GM21367 (cell line): ENCODE measurements around the gene PDZD8.
"Not testable (repeated sequence)": the region's sequence is repeated elsewhere in the genome, so short reads cannot be mapped to it uniquely, and the experiment has no call there.

Experiments
- ATAC-seq: cut with Tn5 transposase; IDR thresholded peaks from one replicate; pipeline ENCODE4 v1.9.1; 2021; ENCODE audit not compliant: unreplicated experiment

The PDZD8 gene

GRCh38 chr10:117256910-117257309 lies 118.3 kb downstream of the PDZD8 start:
- ATAC-seq = no peak

- ATAC-seq = no peak
These were observed 119.3 kb downstream of the PDZD8 start for GRCh38 chr10:117255835-117256460.

- no peak for ATAC-seq
These were observed 120.2 kb downstream of the PDZD8 start for GRCh38 chr10:117254774-117255735.

GRCh38 chr10:117254338-117254737 lies 120.9 kb downstream of the PDZD8 start:
- no peak for ATAC-seq

GRCh38 chr10:117253908-117254307 lies 121.3 kb downstream of the PDZD8 start:
- ATAC-seq = no peak

- no peak for ATAC-seq
These were observed 124.8 kb downstream of the PDZD8 start for GRCh38 chr10:117250411-117250810.

GRCh38 chr10:117249493-117250093 lies 125.6 kb downstream of the PDZD8 start:
- ATAC-seq = no peak

- no peak for ATAC-seq
These were observed 126.3 kb downstream of the PDZD8 start for GRCh38 chr10:117248750-117249465.

GRCh38 chr10:117246997-117247671 lies 128.1 kb downstream of the PDZD8 start:
- no peak for ATAC-seq

GRCh38 chr10:117242463-117242832 lies 132.8 kb downstream of the PDZD8 start:
- ATAC-seq = no peak

- ATAC-seq = no peak
These were observed 133.4 kb downstream of the PDZD8 start for GRCh38 chr10:117241541-117242462.

- no peak for ATAC-seq
These were observed 134.4 kb downstream of the PDZD8 start, which contains the start of gene SLC18A2 for GRCh38 chr10:117240621-117241529. Gene SLC18A2 (plus strand): TSS chr10:117241114. CDS start chr10:117241694, 580 bp downstream.

- no peak for ATAC-seq
These were observed 135.3 kb downstream of the PDZD8 start for GRCh38 chr10:117239721-117240620.

GRCh38 chr10:117239051-117239450 lies 136.2 kb downstream of the PDZD8 start:
- no peak for ATAC-seq

GRCh38 chr10:117237401-117237991 lies 137.7 kb downstream of the PDZD8 start:
- ATAC-seq = no peak

- ATAC-seq = not testable (repeated sequence)
These were observed 145.1 kb downstream of the PDZD8 start for GRCh38 chr10:117230107-117230506.

- no peak for ATAC-seq
These were observed 147.0 kb downstream of the PDZD8 start for GRCh38 chr10:117228210-117228609.
